ENCODE measurements around the gene SOD3. TPM values are rescaled to one million over a fixed set of nuclear protein-coding genes. Genes with fewer than 3 reads are reported as not detected.
A peak's percentile ranks its signal among the peaks of the same experiment; 100 is the strongest.

Gene SOD3
- total RNA-seq, 1 donor from 2014 or later = 1.6 TPM

- no peak for TF ChIP-seq CTCF (IDR thresholded peaks at IDR 0.05; ENCODE audit: unreplicated experiment)
- no peak for DNase-seq (ENCODE audit: low spot score)
- no peaks in the 10 kb centered on the region for H3K9me3 Mint-ChIP-seq (ENCODE audit: unreplicated experiment)
- peaks cover 11% of the 10 kb centered on the region for H3K4me1 Mint-ChIP-seq (ENCODE audit: unreplicated experiment)
- H3K36me3 Mint-ChIP-seq (ENCODE audit: low read depth, unreplicated experiment) = no peaks in the 10 kb centered on the region
- H3K27ac Mint-ChIP-seq (ENCODE audit: unreplicated experiment) = no peak overlapping the region
- peaks cover 7% of the 10 kb centered on the region for H3K27me3 Mint-ChIP-seq (ENCODE audit: unreplicated experiment)
- no peak overlapping the region for H3K4me3 Mint-ChIP-seq (ENCODE audit: unreplicated experiment)
Measured at GRCh38 chr4:24796620-24797019, 1.2 kb downstream of the SOD3 start.

GRCh38 chr4:24798036-24798610, 2.8 kb downstream of the SOD3 start:
- Mint-ChIP-seq H3K4me1 (ENCODE audit: unreplicated experiment) (peaks cover 11% of the 10 kb centered on the region), H3K27me3 (ENCODE audit: unreplicated experiment) (peaks cover 7% of the 10 kb centered on the region), H3K27ac (ENCODE audit: unreplicated experiment) (no peak overlapping the region), H3K4me3 (ENCODE audit: unreplicated experiment) (no peak overlapping the region), H3K36me3 (ENCODE audit: low read depth, unreplicated experiment) (no peaks in the 10 kb centered on the region), H3K9me3 (ENCODE audit: unreplicated experiment) (no peaks in the 10 kb centered on the region)
- no peak for DNase-seq (ENCODE audit: low spot score)
- no peak for TF ChIP-seq CTCF (IDR thresholded peaks at IDR 0.05; ENCODE audit: unreplicated experiment)

- Mint-ChIP-seq H3K27me3 (ENCODE audit: unreplicated experiment) (peaks cover 7% of the 10 kb centered on the region), H3K9me3 (ENCODE audit: unreplicated experiment) (no peaks in the 10 kb centered on the region), H3K36me3 (ENCODE audit: low read depth, unreplicated experiment) (no peaks in the 10 kb centered on the region), H3K27ac (ENCODE audit: unreplicated experiment) (no peak overlapping the region), H3K4me1 (ENCODE audit: unreplicated experiment) (peaks cover 11% of the 10 kb centered on the region), H3K4me3 (ENCODE audit: unreplicated experiment) (peak overlapping the region; percentile 56)
- TF ChIP-seq CTCF (IDR thresholded peaks at IDR 0.05; ENCODE audit: unreplicated experiment) = no peak
- no peak for DNase-seq (ENCODE audit: low spot score)
Measured at GRCh38 chr4:24799196-24799543, 3.8 kb downstream of the SOD3 start.

- H3K9me3 Mint-ChIP-seq (ENCODE audit: unreplicated experiment) = no peaks in the 10 kb centered on the region
- no peak for TF ChIP-seq CTCF (IDR thresholded peaks at IDR 0.05; ENCODE audit: unreplicated experiment)
- no peak overlapping the region for H3K27ac Mint-ChIP-seq (ENCODE audit: unreplicated experiment)
- H3K4me1 Mint-ChIP-seq (ENCODE audit: unreplicated experiment) = peaks cover 11% of the 10 kb centered on the region
- H3K4me3 Mint-ChIP-seq (ENCODE audit: unreplicated experiment) = no peak overlapping the region
- H3K36me3 Mint-ChIP-seq (ENCODE audit: low read depth, unreplicated experiment) = no peaks in the 10 kb centered on the region
- H3K27me3 Mint-ChIP-seq (ENCODE audit: unreplicated experiment) = peaks cover 7% of the 10 kb centered on the region
- peak; percentile 31 for DNase-seq (ENCODE audit: low spot score)
Measured at GRCh38 chr4:24799544-24800324, 4.4 kb downstream of the SOD3 start.

- Mint-ChIP-seq H3K27ac (ENCODE audit: unreplicated experiment) (no peak overlapping the region), H3K4me1 (ENCODE audit: unreplicated experiment) (peaks cover 9% of the 10 kb centered on the region), H3K9me3 (ENCODE audit: unreplicated experiment) (no peaks in the 10 kb centered on the region), H3K27me3 (ENCODE audit: unreplicated experiment) (peaks cover 9% of the 10 kb centered on the region), H3K4me3 (ENCODE audit: unreplicated experiment) (peak overlapping the region; percentile 35), H3K36me3 (ENCODE audit: low read depth, unreplicated experiment) (no peaks in the 10 kb centered on the region)
- no peak for TF ChIP-seq CTCF (IDR thresholded peaks at IDR 0.05; ENCODE audit: unreplicated experiment)
- DNase-seq (ENCODE audit: low spot score) = no peak
Measured at GRCh38 chr4:24800325-24800895, 5.0 kb downstream of the SOD3 start.

Measured in endothelial cell (in vitro differentiated cells).